ENCODE measurements around the gene BRCC3. TPM values are rescaled to one million over a fixed set of nuclear protein-coding genes. Genes with fewer than 3 reads are reported as not detected.

The BRCC3 gene
- total RNA-seq, 1 donor from 2014 or later: 11.5 TPM

DNA sequence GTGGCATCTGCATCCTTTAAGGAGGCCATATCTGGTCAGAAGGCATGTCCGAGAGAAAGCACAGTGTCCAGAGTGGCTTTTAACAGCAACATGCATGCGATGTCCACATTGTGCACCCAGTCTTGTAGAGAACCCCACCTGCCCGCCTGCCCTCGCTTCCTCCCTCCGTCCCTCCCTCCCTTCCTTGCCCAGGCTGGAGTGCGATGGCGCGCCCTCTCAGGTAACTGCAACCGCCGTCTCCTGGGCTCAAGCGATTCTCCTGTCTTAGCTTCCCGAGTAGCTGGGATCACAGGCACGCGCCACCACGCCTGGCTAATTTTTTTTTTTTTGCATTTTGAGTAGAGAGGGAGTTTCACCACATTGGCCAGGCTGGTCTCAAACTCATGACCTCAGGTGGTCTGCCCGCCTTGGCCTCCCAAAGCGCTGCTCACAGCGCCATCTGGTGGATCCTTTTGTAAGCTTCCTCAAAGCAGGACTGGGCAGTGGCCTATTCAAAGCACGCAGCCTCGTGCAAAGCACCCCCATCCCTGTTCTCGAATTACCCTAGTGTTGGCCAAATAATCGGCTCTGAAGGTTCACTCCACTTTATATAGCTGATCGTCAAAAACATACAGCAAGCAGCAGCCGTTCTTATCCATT lies 15.0 kb downstream of the BRCC3 start:
- Histone ChIP-seq H3K9me3 (no peaks in the 10 kb centered on the region), H3K4me1 (no peaks in the 10 kb centered on the region), H3K4me3 (no peak overlapping the region), H3K27ac (no peak overlapping the region), H3K27me3 (no peaks in the 10 kb centered on the region), H3K36me3 (no peaks in the 10 kb centered on the region)
- intact Hi-C loops (cut with DNase I): no loop called here
- DNase-seq (ENCODE audit: extremely low spot score in 2 of 2): no peak
- no peak for TF ChIP-seq POLR2AphosphoS5 (IDR thresholded peaks at IDR 0.05; ENCODE audit: insufficient read depth in 1 of 2, low read depth in 1 of 2)
- TF ChIP-seq, protein P1, sequence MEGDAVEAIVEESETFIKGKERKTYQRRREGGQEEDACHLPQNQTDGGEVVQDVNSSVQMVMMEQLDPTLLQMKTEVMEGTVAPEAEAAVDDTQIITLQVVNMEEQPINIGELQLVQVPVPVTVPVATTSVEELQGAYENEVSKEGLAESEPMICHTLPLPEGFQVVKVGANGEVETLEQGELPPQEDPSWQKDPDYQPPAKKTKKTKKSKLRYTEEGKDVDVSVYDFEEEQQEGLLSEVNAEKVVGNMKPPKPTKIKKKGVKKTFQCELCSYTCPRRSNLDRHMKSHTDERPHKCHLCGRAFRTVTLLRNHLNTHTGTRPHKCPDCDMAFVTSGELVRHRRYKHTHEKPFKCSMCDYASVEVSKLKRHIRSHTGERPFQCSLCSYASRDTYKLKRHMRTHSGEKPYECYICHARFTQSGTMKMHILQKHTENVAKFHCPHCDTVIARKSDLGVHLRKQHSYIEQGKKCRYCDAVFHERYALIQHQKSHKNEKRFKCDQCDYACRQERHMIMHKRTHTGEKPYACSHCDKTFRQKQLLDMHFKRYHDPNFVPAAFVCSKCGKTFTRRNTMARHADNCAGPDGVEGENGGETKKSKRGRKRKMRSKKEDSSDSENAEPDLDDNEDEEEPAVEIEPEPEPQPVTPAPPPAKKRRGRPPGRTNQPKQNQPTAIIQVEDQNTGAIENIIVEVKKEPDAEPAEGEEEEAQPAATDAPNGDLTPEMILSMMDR (IDR thresholded peaks at IDR 0.05): peak in 1 of 3 experiments; percentile 29

DNA sequence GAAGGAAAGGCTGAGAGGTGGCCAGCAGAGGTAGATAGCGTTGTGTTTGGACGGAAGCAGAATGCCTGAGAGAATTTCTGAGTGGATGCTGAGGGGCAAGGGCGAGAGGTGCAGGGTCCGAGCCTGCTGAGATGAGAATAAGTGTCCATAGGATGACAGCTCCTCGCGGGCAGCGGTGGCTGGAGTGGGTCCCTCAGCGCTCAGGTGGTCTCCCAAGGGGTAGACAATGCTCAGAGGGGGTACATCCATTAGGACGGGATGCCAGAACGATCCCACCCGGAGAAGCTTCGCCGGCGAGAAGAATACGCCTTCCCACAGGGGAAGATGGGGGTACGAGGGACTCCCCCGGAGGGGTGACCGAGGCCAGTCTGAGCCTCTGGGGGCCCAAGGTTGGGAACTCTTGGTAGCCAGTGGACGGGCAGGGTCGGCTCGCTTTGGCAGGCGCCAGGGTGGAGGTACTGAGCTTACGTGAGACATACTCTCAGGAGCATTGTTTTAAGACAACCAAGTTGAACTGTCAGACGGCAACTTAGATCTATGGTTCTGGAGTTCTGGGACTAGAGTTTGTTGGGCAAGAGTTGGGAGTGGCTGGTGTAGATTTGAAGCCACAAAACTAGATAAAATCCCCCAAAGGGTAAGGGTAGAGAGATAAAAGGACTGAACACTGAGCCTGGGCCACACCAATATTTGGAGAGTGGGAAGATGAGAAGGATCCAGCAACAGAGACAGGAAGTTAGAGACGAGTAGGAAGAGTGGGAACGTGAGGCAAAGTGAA lies 15.8 kb downstream of the BRCC3 start:
- H3K4me1 ChIP-seq: no peaks in the 10 kb centered on the region
- H3K36me3 ChIP-seq: no peaks in the 10 kb centered on the region
- no peaks in the 10 kb centered on the region for H3K9me3 ChIP-seq
- no peak overlapping the region for H3K4me3 ChIP-seq
- DNase-seq (ENCODE audit: extremely low spot score in 2 of 2): no peak
- intact Hi-C loops (cut with DNase I): no loop called here
- no peak for TF ChIP-seq POLR2AphosphoS5 (IDR thresholded peaks at IDR 0.05; ENCODE audit: insufficient read depth in 1 of 2, low read depth in 1 of 2)
- no peak for TF ChIP-seq POLR2A (IDR thresholded peaks at IDR 0.05)
- no peaks in the 10 kb centered on the region for H3K27me3 ChIP-seq
- no peak overlapping the region for H3K27ac ChIP-seq

DNA sequence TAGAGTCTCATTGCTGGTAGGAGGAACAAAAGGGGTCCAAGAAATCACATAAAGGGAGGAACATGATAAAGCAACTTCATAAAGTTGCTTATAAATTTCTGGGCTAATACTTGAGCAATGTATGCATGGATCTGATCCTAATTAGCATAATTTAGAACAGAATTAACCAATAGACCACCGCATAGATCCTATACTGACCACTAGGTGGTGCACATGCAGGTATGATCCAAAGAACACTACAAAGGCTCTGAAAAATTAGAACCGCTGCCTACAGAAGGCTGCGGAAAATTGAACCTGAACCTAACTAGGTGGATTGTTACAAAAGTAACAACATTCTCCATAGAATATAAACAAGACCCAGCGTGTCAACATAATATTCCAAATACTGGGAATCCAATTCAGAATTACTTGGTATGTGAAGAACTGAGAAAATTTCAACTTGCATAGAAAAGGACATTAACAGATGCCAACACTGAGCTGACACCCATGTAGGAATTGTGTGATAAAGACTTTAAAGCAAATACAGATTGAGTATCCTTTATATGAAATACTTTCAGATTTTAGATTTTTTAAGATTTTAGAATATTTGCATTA lies 23.3 kb downstream of the BRCC3 start:
- H3K36me3 ChIP-seq: no peaks in the 10 kb centered on the region
- TF ChIP-seq, protein P1 (IDR thresholded peaks at IDR 0.05): peak in 1 of 3 experiments; percentile 34
- TF ChIP-seq POLR2AphosphoS5 (IDR thresholded peaks at IDR 0.05; ENCODE audit: insufficient read depth in 1 of 2, low read depth in 1 of 2): no peak
- TF ChIP-seq POLR2A (IDR thresholded peaks at IDR 0.05): no peak
- intact Hi-C loops (cut with DNase I): no loop called here
- no peak overlapping the region for H3K4me3 ChIP-seq
- H3K9me3 ChIP-seq: no peaks in the 10 kb centered on the region
- no peak overlapping the region for H3K27ac ChIP-seq
- no peaks in the 10 kb centered on the region for H3K27me3 ChIP-seq
- no peak for DNase-seq (ENCODE audit: extremely low spot score in 2 of 2)
- H3K4me1 ChIP-seq: no peaks in the 10 kb centered on the region

DNA sequence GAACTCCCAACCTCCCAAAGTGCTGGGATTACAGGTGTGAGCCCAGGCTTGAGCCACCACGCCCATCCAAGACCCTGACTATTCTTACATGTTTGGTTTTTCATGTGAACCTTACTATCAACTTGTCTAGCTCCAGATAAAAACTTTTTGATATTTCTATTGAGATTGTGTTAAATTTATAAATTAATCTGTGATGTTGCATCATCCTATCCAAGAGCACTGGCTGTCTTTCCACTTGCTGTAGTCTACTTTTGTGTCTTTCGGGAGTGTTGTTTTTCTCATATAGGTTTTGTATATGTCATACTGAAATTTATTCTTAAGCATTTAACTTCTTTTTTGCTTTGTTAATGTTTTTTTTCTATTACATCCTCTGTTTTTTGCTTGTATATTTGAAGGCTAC lies 34.6 kb downstream of the BRCC3 start:
- no peak for DNase-seq (ENCODE audit: extremely low spot score in 2 of 2)
- intact Hi-C loops (cut with DNase I): no loop called here
- TF ChIP-seq POLR2A (IDR thresholded peaks at IDR 0.05): no peak
- TF ChIP-seq POLR2AphosphoS5 (IDR thresholded peaks at IDR 0.05; ENCODE audit: insufficient read depth in 1 of 2, low read depth in 1 of 2): no peak
- TF ChIP-seq, protein P1 (IDR thresholded peaks at IDR 0.05): no peak
- no peaks in the 10 kb centered on the region for H3K36me3 ChIP-seq
- no peak overlapping the region for H3K27ac ChIP-seq
- no peak overlapping the region for H3K4me3 ChIP-seq
- H3K9me3 ChIP-seq: no peaks in the 10 kb centered on the region
- no peaks in the 10 kb centered on the region for H3K27me3 ChIP-seq
- H3K4me1 ChIP-seq: no peaks in the 10 kb centered on the region

DNA sequence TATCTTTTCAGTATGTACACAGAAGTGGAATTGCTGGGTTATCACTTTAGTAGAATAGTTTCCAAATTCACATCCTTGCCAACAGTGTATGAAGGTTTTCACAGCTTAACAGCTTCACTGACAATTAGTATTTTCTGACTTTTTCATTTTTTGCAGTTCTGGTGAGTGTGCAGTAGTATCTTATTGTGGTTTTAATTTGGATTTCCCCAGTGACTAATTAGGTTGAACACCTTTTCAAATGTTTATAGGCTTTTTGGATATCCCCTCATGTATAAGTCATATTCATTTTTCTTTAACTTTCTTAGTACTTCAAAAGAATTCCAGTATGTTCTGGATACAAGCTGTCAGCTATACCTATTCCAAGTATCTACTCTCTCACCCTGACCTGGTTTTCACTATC lies 37.1 kb downstream of the BRCC3 start:
- H3K27me3 ChIP-seq: no peaks in the 10 kb centered on the region
- no peak for DNase-seq (ENCODE audit: extremely low spot score in 2 of 2)
- H3K9me3 ChIP-seq: no peaks in the 10 kb centered on the region
- H3K4me3 ChIP-seq: no peak overlapping the region
- H3K27ac ChIP-seq: no peak overlapping the region
- H3K4me1 ChIP-seq: no peaks in the 10 kb centered on the region
- TF ChIP-seq POLR2A (IDR thresholded peaks at IDR 0.05) (no peak), POLR2AphosphoS5 (IDR thresholded peaks at IDR 0.05; ENCODE audit: insufficient read depth in 1 of 2, low read depth in 1 of 2) (no peak)
- TF ChIP-seq, protein P1 (IDR thresholded peaks at IDR 0.05): no peak
- no peaks in the 10 kb centered on the region for H3K36me3 ChIP-seq
- intact Hi-C loops (cut with DNase I): no loop called here
